ENCODE measurements around the gene EMC10.

EMC10 gene

DNA sequence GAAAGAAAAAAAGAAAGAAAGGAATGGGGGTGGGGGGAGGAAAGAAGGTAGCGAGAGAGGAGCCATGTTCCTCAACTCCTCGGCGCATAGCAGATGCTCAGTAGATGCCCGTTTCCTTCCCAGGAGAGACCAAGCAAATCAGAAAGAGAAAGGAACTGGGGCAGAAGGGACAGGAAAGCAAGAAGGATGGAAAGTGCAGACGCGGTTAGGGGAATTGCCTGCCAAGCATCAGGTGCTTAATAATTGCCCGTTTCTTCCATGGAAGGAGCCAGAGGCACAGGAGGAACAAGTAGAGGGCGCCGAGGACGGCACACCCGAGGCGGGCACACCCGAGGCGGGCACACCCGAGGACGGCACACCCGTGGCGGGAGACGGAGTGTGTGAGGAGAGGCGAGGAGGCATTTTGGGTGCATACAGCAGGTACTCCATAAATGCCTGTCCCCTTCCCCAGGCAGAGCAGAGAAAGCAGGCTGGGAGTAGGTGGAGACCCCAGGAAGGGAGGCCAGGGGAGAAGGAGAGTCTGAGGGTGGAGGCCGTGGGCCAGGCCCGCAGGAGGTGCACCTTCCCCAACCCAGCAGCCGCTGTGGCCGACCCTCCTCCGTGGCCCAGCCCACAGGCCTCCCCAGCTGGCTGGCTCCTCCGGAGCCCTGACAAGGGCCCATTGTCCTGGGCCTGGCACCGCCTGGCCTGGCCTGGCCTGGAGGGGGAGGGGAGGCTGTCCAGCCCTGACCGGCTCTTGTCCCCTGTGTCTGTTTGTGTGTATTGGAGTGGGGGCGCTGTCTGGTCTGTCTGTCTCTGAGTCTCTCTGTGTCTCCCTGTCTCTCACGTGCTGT, 20.1 kb downstream of the EMC10 start:
- DNase-seq (ENCODE audit: low read depth): no peak

DNA sequence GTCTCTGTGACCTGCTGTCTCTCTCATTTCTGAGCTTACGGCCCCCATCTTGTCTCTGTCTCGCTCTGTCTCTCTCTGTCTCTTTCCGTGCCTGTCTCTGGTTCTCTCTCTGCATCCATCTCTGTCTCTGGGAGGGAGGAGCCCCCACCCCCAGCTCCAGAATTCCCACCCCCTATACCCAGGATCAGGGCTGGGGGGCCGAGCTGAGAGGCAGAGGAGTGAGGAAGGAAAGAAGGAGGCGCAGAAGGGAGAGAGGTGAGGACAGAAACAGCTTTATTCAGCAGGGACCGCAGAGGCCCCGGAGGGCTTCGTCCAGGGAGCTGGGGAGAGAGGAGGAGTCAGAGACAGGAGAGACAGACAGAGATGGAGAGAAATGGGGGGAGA, 20.7 kb downstream of the EMC10 start:
- no peak for DNase-seq (ENCODE audit: low read depth)

DNA sequence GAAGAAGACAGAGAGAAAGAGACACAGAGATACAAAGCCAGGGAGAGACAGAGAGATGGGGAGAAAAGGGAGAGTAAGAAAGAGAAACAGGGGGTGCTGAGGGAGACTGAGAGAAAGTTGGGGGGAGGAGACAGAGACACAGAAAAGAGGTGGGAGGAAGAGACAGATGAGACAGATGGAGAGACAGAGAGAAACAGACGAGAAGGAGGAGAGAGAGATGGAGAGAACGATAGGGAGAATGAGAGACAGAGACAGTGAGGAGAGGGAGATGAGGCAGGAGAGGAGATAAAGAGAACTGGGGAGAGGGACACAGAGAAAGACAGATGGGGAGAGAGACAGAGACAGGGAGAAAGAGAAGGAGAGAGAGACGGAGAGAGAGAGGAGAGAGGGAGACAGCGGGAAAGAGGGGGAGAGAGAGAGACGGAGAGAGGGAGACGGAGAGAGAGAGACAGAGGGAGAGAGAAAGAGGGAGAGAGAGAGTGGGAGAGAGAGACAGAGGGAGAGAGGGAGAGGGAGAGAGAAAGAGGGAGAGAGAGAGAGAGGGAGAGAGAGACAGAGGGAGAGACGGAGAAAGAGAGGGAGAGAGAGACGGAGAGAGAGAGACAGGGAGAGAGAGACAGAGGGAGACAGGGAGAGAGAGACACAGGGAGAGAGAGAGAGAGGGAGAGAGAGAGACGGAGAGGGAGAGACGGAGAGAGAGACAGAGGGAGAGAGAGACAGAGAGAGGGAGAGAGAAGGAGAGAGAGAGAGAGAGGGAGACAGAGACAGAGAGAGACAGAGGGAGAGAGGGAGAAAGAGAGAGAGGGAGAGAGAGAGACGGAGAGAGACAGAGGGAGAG, 22.1 kb downstream of the EMC10 start:
- no peak for DNase-seq (ENCODE audit: low read depth)

DNA sequence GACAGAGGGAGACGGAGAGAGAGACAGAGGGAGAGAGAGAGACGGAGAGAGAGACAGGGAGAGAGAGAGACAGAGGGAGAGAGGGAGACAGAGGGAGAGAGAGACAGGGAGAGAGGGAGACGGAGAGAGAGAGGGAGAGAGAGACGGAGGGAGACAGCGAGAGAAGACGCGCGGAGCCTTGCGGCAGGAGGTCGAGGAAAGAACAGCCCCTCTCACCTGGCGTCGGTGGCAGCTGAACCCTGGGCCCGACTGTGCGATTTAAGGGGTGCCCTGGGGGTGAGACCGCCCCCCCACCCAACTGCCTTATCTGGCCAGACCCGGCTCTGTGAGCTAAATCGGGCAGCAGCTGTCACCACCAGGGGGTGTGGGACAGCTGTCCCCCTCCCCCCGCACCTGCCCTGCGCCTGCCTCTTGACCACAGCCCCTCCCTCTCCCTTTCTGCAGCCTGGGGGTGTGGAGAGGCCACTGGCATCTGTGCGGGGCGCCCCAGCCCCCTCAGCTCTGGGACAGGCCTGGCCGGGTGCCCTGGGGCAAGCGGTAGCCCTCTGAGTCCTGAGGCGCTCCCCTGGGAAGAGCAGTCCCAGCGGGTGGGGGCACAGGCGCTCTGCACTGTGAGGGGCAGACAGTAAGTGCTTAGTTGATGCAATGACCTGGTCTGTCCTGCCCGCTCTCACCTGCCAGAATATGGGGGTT, 23.9 kb downstream of the EMC10 start:
- DNase-seq (ENCODE audit: low read depth): no peak

GRCh38 chr19:50500753-50501151, 24.4 kb downstream of the EMC10 start:
- DNase-seq (ENCODE audit: low read depth): no peak

- DNase-seq (ENCODE audit: low read depth): no peak
These were observed 24.9 kb downstream of the EMC10 start for GRCh38 chr19:50501186-50501567.

DNA sequence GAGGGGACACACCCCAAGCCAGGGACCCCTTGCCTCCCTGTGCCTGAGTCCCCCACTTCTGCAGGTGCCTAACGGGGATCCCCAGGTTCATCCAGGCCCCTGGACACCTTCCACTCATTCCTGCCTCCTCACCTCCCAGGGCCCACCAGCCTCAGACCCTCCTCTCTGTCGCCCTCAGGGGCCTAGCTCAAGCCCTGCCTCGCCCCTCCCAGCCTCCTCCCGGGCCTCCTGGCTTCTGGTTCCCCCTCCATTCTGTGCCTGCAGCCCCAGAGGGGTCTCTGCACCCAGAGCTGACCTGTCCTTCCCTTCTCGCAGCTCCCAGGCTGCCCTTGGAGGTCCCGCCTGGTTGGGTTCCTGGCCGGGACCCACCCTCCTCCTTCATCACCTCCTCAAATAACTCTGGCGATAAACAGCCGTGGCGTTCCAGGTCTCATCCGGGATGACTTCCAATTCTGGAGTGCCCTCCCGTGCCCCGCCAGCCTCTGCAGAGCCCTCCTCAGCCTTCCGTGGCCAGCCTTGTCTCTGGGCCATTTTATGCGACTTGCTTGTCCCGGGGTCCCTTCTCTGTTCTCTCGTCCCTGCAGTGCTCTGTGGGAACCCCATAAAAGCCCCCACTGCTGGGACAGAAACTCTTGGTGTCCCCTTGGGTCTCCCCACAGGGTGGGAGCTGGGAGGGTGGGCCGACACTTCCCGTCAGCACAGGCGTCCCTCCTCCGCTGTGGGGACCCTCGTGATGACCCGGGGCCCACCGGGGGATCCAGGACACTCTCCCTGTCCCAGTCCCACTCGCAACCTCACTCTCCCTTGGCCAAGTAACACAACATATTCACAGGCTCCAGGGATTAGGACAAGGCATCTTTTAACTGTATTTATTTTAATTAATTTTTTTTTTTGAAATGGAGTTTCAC, 25.5 kb downstream of the EMC10 start:
- no peak for DNase-seq (ENCODE audit: low read depth)

DNA sequence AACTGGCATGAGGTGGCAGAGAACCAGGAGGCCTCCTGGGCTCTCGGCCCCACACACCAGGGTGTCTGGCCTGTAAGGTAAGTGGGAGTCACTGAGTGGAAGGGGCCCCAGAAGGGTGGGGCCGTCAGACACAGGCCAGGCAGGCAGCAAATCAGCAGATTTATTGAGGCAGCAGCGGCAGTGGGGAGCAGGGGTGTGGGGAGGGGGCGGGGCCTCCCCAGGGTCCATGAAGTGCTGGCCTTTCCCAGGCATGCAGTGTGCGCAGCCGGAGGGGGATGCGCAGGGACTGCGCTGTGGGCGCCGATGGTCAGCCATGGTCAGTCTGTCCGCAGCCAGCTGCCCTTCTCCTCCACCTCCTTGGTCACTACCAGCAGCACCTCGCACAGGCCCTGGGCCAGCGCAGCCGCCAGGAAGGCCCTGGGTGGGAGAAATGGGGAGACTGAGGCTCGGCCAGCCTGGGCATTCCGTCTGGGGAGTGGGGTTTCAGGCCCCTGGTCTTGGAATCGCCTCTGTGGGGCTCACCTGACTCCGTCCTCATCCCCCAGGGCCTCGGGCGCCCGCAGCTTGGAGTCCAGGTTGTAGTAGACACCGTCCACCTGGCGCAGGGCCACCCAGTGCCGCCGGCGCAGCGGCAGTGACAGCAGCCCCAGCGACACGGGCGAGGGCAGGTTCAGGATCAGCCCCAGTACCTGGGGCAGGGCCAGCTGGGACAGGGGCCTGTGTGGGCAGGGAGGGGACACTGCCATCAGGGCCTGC, 29.7 kb downstream of the EMC10 start:
- no peak for DNase-seq (ENCODE audit: low read depth)

DNA sequence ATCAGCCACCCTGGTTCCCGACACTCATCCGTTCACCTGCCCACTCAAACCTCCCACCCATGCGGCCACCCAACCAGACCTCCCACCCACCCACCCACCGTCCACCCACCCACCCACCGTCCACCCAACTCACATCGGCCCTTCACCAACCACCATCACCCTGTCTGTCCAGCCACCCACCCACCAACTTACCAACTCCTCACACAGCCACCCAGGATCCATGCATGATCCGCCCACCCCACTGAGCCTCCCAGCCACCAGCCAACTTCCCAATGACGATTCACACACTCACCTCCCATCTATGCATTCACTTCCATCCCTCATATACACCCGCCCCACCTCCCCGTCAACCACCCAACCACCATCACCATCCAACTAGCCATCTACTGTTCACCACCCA, 30.4 kb downstream of the EMC10 start:
- DNase-seq (ENCODE audit: low read depth): no peak

GRCh38 chr19:50507376-50507775, 31.1 kb downstream of the EMC10 start:
- no peak for DNase-seq (ENCODE audit: low read depth)

- DNase-seq (ENCODE audit: low read depth): no peak
These were observed 32.5 kb downstream of the EMC10 start for GRCh38 chr19:50508843-50509190.

DNA sequence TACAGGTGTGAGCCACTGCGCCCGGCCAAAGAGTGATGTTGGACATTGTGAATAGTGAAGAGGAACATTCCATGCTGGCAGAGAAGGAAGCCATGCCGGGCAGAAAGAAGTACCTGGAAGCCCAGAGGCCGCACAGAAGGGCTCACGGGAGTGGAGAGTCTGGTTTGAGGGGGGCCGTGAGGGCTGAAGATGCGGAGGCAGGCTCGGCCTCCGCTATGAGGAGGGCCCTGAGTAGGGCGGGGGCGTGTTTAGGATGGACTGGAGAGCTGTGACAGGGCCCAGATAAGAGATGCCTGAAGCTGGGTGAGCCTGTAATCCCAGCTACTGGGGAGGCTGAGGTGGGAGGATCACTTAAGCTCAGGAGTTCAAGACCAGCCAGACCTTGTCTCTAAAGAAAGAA, 33.1 kb downstream of the EMC10 start:
- DNase-seq (ENCODE audit: low read depth): no peak

DNA sequence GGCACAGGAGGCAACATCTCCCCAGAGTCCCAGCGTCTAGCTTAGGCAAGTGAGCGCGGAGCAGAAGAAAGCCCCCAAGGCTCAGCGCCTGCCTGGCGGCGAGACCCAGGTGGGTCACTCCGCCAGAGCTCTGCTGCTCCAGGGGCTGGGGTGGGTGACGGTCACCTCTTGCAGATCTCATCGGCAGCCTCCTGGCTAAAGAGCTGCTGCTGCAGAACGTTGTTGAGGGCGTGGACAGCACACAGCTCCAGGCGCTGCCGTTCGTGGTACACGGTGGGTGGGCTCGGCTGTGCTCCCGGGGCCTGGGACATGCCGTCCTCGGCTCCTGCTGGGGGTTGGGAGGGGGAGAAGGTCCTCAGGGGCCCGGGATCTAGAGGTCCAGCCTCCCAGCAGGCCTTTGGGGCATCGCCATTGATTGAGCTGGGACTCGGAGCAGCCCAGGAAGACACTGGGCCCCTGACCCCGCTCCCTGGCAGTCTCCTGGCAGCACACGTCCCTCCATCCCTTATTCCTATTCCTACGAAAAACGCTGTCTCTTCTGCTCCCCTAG, 33.9 kb downstream of the EMC10 start:
- DNase-seq (ENCODE audit: low read depth): no peak

GRCh38 chr19:50510700-50511068, 34.4 kb downstream of the EMC10 start:
- no peak for DNase-seq (ENCODE audit: low read depth)

DNA sequence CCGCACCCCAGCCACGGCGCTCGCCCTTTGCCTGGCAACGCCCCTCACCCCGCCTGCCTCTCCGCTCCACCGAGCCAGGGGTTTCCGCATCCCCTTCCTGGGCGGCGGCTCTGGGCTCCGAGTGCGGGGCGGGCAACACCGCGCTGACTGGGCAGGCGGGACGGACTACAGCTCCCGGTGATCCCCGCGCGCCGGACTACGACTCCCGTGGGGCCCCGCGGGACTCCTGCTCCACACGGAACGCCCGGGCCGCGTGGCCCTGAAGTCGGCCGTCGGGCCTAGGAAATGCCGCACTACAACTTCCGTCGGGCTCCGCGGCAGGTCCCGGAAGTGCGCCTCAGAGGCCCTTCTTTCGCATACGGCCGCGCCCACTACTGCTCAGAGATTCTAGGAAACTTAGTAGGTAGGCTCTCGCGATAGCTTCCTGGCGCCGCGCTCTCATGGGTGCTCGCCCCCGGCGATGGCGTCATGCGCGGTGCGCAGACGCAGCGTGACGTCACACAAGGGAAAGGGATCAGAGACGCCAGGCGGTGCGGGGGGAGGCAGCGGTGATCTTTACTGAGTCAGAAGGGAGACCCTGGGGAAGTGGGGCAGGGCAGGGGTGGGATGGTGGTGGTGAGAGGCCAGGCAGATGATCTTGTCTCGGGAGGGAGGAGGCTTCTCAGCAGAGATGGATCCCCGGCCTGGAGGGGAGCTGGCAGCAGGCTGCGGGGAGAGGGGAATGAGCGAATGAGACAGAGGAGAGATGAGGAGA, 34.9 kb downstream of the EMC10 start, which contains the start of gene JOSD2:
Gene JOSD2, minus strand, starts transcription at position 123 of the 754 bp plus-strand sequence. CDS start 760 bp downstream, outside the sequence.
- DNase-seq (ENCODE audit: low read depth): peak; percentile 98

DNA sequence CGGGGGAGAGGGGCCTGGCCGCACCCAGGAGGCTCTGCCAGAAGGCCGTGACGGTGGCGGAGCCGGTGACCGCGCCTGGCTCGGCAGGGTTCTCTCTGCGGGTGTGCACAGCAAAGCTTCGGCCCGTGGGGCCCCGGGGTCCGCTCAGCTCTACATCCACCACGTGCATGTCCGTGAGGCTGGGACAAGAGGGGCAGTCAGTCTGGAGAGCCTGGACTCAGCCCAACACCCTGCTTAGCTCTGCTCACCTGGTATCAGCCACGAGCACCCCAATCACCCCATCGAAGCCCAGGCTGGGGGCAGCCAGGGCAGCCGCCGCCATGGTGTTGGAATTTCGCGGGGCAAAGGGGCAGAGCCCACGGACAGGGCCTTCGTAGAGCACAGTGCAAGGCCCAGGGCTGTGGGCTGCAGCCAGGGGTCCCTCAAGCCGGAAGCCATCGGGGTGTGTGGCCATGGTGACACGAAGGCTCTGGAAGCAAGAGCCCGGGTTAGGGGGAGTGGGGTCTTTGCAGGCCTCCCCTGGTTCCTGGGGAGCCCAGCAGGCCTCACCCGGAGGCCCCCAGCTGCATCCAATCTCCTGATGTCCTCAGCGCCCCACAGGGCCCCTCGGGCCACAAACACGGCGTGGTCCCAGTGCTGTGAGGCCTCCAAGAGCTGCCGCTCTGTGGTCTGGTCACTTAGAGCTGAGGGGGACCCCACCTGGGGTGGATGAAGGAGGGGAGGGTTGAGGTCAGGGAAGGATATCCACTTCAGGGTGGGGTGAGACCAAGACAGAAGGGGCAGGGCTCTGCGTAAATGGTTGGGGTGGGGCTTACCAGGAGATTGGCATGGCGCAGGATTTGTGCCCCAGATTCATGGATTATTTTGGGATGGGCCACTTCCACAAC, 36.0 kb downstream of the EMC10 start:
- no peak for DNase-seq (ENCODE audit: low read depth)

DNA sequence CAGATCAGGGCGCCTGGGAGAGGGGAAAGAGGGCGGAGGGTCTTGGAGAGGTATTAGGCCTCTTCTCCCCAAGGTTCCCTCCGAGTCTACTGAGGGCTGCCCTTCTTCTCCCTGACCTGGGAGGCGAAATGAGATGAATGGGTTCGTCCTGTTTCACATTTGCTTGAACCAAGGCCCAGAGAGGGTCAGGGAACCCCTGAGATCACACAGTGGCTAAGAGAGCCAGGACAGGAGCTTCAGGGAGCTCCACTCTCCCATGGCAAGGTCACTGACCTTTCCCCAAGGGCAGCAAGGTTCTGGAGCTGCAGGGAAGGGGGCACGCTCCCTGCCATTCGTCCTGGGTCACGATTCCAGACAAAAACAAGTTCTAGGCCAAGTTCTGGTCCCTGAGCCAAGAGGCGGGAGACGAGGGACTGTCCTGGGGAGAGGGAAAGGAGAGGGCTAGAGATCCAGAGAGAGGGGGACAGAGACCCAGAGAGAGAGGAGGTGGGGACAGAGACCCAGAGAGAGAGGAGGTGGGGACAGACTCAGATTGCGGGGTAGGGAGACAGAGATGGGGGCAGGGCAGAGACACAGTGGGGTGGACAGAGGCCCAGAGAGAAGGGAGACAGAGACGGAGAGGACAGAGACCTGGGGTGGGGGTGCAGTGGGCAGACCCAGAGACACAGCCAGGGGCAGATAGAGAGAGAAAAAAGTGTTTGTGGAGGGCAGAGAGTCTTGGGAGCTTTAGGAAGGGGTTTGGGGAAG, 36.9 kb downstream of the EMC10 start:
- no peak for DNase-seq (ENCODE audit: low read depth)

DNA sequence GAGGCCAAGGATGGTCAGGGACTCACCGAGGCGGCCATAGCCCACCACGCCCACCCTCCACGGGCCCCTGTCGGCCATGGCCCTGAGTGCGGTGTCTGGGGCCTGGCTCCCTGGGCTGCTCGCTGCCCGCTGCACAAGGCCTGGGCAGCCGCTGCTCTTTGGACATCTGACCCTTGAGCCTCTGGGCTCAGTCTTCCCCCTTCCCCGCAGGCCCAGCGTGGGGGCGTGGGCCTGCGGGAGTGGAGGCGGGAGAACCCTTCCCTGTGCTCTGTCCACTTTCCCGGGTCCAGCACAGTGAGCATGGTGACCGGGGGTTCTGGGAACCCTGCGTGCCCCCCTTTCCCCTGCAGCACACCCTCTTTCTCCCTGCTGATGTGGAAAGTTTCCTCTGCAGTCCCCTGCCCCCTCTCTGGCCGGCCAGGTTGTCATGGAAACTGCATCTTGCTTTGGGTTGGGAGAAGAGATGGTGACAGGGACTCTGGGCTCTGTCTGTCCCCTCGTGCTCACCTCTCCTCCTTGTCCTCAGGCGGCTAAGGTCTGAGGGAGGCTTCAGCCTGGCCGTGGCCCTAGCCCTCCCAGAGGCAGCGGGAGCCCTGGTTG, 37.5 kb downstream of the EMC10 start, which contains the start of gene ASPDH:
Gene ASPDH, minus strand, starts transcription at position 168 of the 600 bp plus-strand sequence. Its CDS starts 90 bp downstream, at position 78.
- no peak for DNase-seq (ENCODE audit: low read depth)

Measured in stimulated activated CD4-positive, alpha-beta T cell treated with anti-CD3 and anti-CD28 coated beads, Interleukin-2, amount 100 ng/mL, for 4 hours (primary cell).